Fibroblast of the aortic adventitia (primary cell): ENCODE data around the gene MSX1. TPM values are rescaled to one million over a fixed set of nuclear protein-coding genes. Genes with fewer than 3 reads are reported as not detected.

ENCODE experiments used
- DNase-seq: peaks from one replicate; pipeline ENCODE4 v3.0.0-alpha.2; 2010; ENCODE audit warnings: low read depth
- H3K4me3 ChIP-seq: 2 replicates; pipeline ENCODE4 v1.5.1; 2011; ENCODE audit warnings: low read depth, mild to moderate bottlenecking, control low read depth, low read length, moderate library complexity
- total RNA-seq: library from RNA; depleted of rRNA; stranded (reverse); fragments of >200 nt; gene quantifications from 2 replicates; pipeline ENCODE4 v1.2.3, GENCODE V29; 2012; ENCODE audit warnings: low replicate concordance
- TF ChIP-seq, protein P1 (sequence below): IDR thresholded peaks from 2 replicates; pipeline ENCODE4 v1.5.1; 2011; ENCODE audit warnings: mild to moderate bottlenecking, low read length, control low read depth, inconsistent platforms; ENCODE audit not compliant: insufficient read depth

The MSX1 gene
- total RNA-seq, 1 donor: 17.6 TPM

DNA sequence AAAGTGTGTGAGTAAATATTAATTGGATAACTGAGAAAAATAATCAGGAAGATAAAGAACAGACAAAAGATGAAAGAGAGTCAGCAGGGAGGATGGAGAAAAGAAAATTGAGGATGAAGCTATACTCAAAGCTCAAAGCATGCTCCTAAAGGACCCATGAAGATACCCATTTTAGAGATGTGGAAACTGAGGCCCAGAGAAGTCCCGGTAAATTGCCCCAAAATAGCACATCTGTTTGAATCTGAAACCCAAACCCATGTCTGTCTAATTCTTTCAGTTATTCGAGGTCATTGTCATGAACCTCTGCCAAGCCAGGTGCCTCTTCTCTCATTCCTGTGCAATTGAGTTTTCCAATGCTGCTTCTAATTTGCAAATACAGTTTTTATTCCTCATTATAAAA, 29.6 kb upstream of the MSX1 start:
- TF ChIP-seq, protein P1, sequence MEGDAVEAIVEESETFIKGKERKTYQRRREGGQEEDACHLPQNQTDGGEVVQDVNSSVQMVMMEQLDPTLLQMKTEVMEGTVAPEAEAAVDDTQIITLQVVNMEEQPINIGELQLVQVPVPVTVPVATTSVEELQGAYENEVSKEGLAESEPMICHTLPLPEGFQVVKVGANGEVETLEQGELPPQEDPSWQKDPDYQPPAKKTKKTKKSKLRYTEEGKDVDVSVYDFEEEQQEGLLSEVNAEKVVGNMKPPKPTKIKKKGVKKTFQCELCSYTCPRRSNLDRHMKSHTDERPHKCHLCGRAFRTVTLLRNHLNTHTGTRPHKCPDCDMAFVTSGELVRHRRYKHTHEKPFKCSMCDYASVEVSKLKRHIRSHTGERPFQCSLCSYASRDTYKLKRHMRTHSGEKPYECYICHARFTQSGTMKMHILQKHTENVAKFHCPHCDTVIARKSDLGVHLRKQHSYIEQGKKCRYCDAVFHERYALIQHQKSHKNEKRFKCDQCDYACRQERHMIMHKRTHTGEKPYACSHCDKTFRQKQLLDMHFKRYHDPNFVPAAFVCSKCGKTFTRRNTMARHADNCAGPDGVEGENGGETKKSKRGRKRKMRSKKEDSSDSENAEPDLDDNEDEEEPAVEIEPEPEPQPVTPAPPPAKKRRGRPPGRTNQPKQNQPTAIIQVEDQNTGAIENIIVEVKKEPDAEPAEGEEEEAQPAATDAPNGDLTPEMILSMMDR: no peak
- no peak overlapping the region for H3K4me3 ChIP-seq
- no peak for DNase-seq

DNA sequence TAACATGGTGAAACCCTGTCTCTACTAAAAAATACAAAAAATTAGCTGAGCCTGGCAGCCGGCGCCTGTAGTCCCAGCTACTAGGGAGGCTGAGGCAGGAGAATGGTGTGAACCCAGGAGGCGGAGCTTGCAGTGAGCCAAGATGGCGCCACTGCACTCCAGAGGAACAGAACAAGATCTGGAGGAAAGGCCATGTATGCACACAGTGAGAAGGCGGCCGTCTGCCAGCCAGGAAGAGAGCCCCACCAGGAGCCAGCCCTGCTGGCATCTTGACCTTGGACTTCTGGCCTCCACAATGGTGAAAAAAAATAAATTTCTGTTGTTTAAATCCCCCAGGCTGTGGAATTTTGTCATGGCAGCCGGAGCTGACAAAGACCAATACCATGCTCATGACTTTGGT, 28.2 kb upstream of the MSX1 start:
- H3K4me3 ChIP-seq: no peak overlapping the region
- no peak for DNase-seq
- TF ChIP-seq, protein P1: no peak

DNA sequence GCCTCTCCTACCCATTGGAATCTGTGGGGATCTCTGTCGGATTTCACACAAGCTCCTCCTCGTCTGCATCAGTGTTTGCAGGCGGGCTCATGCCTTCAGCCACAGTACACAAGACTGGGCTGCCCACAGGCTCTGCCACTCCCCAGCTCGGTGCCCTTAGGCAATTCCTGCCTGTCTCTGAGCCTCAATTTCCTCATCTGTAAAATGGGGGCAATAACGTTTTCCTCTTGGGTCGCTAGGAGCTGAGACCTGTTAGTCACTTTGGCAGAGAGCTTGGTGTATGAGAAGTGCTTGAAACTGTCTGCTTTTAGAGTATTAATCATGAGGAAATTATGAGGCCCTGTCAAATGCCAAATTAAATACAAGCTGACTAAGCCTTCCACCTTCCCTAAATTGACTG, 27.6 kb upstream of the MSX1 start:
- TF ChIP-seq, protein P1: no peak
- DNase-seq: no peak
- no peak overlapping the region for H3K4me3 ChIP-seq

DNA sequence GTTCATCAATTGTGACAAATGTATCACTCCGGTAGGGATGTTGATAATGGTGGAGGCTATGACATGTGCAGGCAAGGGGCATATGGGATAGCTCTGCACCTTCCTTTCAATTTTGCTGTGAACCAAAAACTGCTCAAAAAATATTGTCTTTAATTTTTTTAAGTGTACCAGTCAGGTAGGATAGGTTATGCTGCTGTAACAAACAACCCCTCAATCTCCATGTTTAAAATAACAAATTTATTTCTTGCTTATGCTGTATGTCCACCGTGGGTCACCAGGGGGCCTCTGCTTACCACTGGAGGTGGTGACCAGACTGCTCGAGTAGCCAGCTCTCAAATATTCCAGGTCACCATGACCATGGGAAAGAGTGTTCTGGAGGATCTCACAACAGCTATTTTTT, 23.4 kb upstream of the MSX1 start:
- TF ChIP-seq, protein P1: no peak
- DNase-seq: no peak

DNA sequence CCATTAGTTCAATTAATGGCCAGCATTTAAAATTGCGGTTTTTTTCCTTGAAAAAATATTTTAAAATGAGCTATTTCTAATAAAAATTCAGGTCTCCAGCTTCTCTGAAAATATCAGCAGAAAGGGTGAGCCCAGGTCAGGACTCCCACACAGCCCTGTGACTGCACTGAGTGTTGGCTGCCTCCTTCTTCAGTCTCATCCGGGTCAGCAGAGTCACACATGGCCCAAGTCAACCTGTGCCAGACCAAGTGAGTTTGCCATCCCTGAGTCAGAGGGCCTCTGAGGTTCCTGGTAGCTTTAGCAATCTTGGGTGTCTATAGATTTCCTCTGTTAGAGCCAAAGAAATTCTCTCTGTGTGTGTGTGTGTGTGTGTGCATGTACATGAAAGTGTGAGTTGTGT, 22.1 kb upstream of the MSX1 start:
- TF ChIP-seq, protein P1: no peak
- DNase-seq: no peak
- H3K4me3 ChIP-seq: no peak overlapping the region

More for the DNA sequence above, 23.4 kb upstream of the MSX1 start:
- H3K4me3 ChIP-seq: no peak overlapping the region

DNA sequence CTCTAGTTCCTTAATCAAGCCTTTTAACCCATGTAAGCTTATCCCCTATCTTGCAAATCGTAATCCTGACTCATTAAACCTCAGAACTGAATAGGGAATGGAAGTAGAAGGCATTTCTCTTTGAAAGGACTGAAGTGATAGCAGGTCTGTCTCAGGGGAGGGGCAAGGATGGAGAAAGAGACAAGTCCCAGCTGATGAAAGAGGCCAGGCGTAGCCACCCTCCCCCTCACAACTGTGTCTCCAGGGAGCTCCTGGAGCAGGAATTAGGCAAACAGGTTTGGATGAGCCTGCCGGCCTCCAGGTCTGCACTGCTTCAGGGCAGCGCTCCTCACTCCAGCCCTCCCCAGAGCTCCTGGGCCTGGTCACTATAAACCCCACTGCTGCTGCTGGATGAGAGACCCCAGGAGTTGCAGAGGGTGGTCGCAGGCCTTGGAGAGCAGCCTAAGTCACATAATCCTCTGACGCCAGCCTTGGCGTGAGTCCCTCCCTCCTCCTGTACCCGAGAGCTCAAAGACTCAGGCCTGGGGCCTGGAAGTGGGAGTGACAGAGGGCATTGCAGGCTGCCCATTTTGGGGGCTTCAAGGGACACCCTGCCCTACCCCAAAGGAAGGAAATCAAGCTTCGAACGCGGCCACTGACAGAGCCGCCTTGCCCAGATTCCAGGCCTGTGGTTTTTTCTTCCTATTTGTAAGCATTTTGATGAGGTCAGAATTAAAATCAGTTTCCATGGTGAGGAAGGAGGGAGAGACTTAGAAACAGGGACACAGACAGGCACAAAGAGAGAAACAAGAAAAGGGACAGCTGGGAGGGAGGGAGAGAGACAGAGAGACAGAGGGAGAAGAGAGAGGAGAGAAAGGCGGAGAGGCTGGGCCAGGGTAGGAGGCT, 21.2 kb upstream of the MSX1 start:
- H3K4me3 ChIP-seq: no peak overlapping the region
- TF ChIP-seq, protein P1: no peak
- no peak for DNase-seq
